PFSK-1 (cell line): ENCODE measurements around the gene C5AR2.

ENCODE experiments used
- FOXP2 ChIP-seq: optimal IDR thresholded peaks from 2 replicates; pipeline ENCODE3; 2011; ENCODE audit warnings: borderline replicate concordance, control low read depth, inconsistent platforms; ENCODE audit not compliant: insufficient read depth; ENCODE audit errors: extremely low read length, extremely low read depth
- POLR2AphosphoS5 ChIP-seq: IDR thresholded peaks from 2 replicates; pipeline ENCODE4 v1.6.1; 2012; ENCODE audit warnings: low read depth, mild to moderate bottlenecking, control low read depth, low read length, moderate library complexity
- REST ChIP-seq, 2 experiments: IDR thresholded peaks; 2 replicates each; pipeline versions ENCODE4 v1.6.1 to v1.8.0; 2011 to 2012; ENCODE audit warnings: low read depth in 2 of 2, low read length in 2 of 2, control low read depth in 1 of 2, inconsistent platforms in 1 of 2, mild to moderate bottlenecking in 1 of 2, moderate library complexity in 1 of 2; ENCODE audit not compliant: insufficient read depth in 1 of 2
- SIN3A ChIP-seq: IDR thresholded peaks from 2 replicates; pipeline ENCODE4 v1.6.1; 2012; ENCODE audit warnings: mild to moderate bottlenecking, low read length, moderate library complexity, borderline replicate concordance; ENCODE audit not compliant: insufficient read depth
- TAF1 ChIP-seq: IDR thresholded peaks from 2 replicates; pipeline ENCODE4 v1.6.1; 2012; ENCODE audit warnings: low read length, control low read depth, borderline replicate concordance; ENCODE audit not compliant: insufficient read depth

The C5AR2 gene

GRCh38 chr19:47389150-47389556, 57.2 kb downstream of the C5AR2 start:
- TF ChIP-seq SIN3A (no peak), POLR2AphosphoS5 (no peak), REST (IDR thresholded peaks at IDR 0.05; ENCODE audit: insufficient read depth in 1 of 2, low read depth in 2 of 2, low read length in 2 of 2) (no peak), TAF1 (no peak)

- TF ChIP-seq SIN3A (no peak), POLR2AphosphoS5 (no peak), FOXP2 (no peak), REST (IDR thresholded peaks at IDR 0.05; ENCODE audit: insufficient read depth in 1 of 2, low read depth in 2 of 2, low read length in 2 of 2) (no peak), TAF1 (no peak)
These were observed 58.8 kb downstream of the C5AR2 start for GRCh38 chr19:47390533-47391488.

- TF ChIP-seq SIN3A: no peak
- no peak for TF ChIP-seq REST (IDR thresholded peaks at IDR 0.05; ENCODE audit: insufficient read depth in 1 of 2, low read depth in 2 of 2, low read length in 2 of 2)
These were observed 59.7 kb downstream of the C5AR2 start for GRCh38 chr19:47391510-47392223.
